ENCODE results near the gene CDRT15L2.
"Not testable (repeated sequence)": the region's sequence is repeated elsewhere in the genome, so short reads cannot be mapped to it uniquely, and the experiment has no call there.

The CDRT15L2 gene

DNA sequence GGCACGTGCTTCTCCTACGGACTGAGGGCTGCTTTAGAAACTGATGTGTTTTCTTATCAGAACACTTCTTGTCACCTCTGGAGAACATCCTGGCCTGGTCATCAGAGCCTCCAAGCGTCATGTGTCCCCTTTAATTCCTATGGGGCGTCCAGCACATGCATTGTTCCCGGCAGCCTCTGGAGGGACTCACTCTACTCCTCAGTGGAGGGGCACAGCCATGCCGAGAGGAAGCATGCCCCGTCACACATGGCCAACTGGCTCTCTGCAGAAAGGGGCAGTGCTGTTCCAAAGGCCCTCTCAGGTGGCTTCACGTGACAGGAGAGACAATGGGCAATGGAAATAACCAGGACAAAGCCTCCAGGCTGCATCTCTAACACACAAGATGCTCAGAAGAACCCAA, 31.8 kb downstream of the CDRT15L2 start:
- DNase-seq (ENCODE audit: low read depth) = no peak
- H3K4me3 ChIP-seq (ENCODE audit: low read depth, low read length) = no peak overlapping the region
- TF ChIP-seq, protein P1, sequence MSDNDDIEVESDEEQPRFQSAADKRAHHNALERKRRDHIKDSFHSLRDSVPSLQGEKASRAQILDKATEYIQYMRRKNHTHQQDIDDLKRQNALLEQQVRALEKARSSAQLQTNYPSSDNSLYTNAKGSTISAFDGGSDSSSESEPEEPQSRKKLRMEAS (IDR thresholded peaks at IDR 0.05; ENCODE audit: low read depth, low read length) = no peak

DNA sequence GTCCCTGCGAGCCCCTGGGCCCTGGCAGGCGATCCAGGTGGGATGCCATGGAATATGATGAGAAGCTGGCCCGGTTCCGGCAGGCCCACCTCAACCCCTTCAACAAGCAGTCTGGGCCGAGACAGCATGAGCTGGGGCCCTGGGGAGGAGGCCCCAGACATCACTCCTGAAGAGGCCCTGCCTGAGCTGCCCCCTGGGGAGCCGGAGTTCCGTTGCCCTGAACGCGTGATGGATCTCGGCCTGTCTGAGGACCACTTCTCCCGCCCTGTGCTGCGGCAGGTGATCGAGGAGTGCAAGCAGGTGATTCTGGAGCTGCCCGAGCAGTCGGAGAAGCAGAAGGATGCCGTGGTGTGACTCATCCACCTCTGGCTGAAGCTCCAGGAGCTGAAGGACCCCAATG, 33.1 kb downstream of the CDRT15L2 start:
- no peak overlapping the region for H3K4me3 ChIP-seq (ENCODE audit: low read depth, low read length)
- TF ChIP-seq POLR2A (IDR thresholded peaks at IDR 0.05; ENCODE audit: extremely low read depth, insufficient read length) (no peak), MYC (IDR thresholded peaks at IDR 0.05; ENCODE audit: low read depth, low read length) (no peak)
- TF ChIP-seq, protein P1 (IDR thresholded peaks at IDR 0.05; ENCODE audit: low read depth, low read length) = no peak
- TF ChIP-seq, protein P2, sequence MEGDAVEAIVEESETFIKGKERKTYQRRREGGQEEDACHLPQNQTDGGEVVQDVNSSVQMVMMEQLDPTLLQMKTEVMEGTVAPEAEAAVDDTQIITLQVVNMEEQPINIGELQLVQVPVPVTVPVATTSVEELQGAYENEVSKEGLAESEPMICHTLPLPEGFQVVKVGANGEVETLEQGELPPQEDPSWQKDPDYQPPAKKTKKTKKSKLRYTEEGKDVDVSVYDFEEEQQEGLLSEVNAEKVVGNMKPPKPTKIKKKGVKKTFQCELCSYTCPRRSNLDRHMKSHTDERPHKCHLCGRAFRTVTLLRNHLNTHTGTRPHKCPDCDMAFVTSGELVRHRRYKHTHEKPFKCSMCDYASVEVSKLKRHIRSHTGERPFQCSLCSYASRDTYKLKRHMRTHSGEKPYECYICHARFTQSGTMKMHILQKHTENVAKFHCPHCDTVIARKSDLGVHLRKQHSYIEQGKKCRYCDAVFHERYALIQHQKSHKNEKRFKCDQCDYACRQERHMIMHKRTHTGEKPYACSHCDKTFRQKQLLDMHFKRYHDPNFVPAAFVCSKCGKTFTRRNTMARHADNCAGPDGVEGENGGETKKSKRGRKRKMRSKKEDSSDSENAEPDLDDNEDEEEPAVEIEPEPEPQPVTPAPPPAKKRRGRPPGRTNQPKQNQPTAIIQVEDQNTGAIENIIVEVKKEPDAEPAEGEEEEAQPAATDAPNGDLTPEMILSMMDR (IDR thresholded peaks at IDR 0.05; ENCODE audit: low read depth, low read length) = no peak
- DNase-seq (ENCODE audit: low read depth) = no peak

DNA sequence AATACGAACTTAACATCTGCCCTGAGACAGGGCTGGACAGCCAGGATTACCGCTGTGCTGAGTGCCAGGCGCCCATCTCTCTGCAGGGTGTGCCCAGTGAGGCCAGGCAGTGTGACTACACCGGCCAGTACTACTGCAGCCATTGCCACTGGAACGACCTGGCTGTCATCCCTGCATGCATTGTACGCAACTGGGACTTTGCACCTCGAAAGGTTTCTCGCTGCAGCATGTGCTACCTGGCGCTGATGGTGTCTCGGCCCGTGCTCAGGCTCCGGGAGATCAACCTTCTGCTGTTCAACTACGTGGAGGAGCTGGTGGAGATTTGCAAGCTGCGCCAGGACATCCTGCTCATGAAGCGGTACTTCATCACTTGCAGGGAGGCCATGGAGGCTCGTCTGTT, 33.7 kb downstream of the CDRT15L2 start:
- no peak for TF ChIP-seq POLR2A (IDR thresholded peaks at IDR 0.05; ENCODE audit: extremely low read depth, insufficient read length)
- no peak for TF ChIP-seq MYC (IDR thresholded peaks at IDR 0.05; ENCODE audit: low read depth, low read length)
- TF ChIP-seq, protein P1 (IDR thresholded peaks at IDR 0.05; ENCODE audit: low read depth, low read length) = no peak
- TF ChIP-seq, protein P2 (IDR thresholded peaks at IDR 0.05; ENCODE audit: low read depth, low read length) = no peak
- DNase-seq (ENCODE audit: low read depth) = no peak
- H3K4me3 ChIP-seq (ENCODE audit: low read depth, low read length) = no peak overlapping the region

DNA sequence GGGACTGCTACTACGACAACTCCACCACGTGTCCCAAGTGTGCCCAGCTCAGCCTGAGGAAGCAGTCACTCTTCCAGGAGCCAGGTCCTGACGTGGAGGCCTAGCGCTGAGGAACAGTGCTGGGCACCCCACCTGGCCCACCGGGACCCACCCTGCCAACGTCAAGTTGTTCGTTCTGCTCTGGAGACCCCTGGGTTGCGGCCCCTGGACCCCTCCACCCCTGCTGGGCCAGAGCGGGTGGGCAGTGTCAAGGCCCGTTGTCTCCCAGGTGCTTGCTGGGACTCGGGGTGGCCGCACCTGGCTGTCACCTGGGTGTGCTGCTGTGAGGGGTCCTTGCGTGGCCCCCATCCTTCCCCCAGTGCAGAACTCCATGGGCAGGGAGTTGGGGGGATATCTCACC, 34.4 kb downstream of the CDRT15L2 start:
- no peak overlapping the region for H3K4me3 ChIP-seq (ENCODE audit: low read depth, low read length)
- DNase-seq (ENCODE audit: low read depth) = no peak
- TF ChIP-seq, protein P1 (IDR thresholded peaks at IDR 0.05; ENCODE audit: low read depth, low read length) = no peak
- TF ChIP-seq POLR2A (IDR thresholded peaks at IDR 0.05; ENCODE audit: extremely low read depth, insufficient read length) (no peak), MYC (IDR thresholded peaks at IDR 0.05; ENCODE audit: low read depth, low read length) (no peak)
- TF ChIP-seq, protein P2 (IDR thresholded peaks at IDR 0.05; ENCODE audit: low read depth, low read length) = no peak

DNA sequence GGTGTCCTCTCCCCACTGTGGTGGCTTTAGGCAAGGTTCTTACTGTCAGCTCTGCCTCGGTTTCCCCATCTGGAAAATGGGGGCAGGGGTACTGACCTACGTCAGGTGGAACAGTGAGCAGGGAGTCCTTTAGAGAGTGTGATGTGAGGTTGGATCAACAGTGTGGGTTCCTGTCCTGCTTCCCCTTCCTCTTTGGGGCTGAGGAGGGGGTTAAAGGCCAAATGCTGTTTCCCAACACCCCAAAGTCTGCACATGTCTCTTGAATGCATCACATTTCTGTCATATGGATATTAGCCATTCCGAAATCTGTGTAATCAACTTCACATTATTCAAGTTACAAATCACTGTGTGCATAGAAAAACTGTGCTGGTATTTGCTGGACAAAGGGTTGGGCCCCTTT, 35.9 kb downstream of the CDRT15L2 start:
- not testable (repeated sequence) for H3K4me3 ChIP-seq (ENCODE audit: low read depth, low read length); DNase-seq (ENCODE audit: low read depth)

All from NB4 (cell line).